OCI-LY1 (cell line): ENCODE results near the gene EXOC6B.

Experiments used
- CTCF ChIP-seq: fragments of 200-600 bp; sonication (generic), shearing (Covaris generic); IDR thresholded peaks from 2 replicates; pipeline ENCODE4 v1.5.1; 2017; ENCODE audit warnings: mild to moderate bottlenecking, antibody characterized with exemption, low read length, moderate library complexity, mixed read lengths
- EZH2 ChIP-seq: fragments of 200-600 bp; sonication (generic), shearing (Covaris generic); IDR thresholded peaks from 2 replicates; pipeline ENCODE4 v1.8.0; 2017; ENCODE audit warnings: borderline replicate concordance, mixed run types, mild to moderate bottlenecking, antibody characterized with exemption, low read length, moderate library complexity, mixed read lengths

- TF ChIP-seq CTCF = no peak
- no peak for TF ChIP-seq EZH2
Measured at GRCh38 chr2:72661985-72662384, 163.8 kb downstream of the EXOC6B start.
